HG02798 (cell line): ENCODE results near the gene NUB1.

Source experiments
- ATAC-seq: cut with Tn5 transposase; IDR thresholded peaks from one replicate; pipeline ENCODE4 v1.9.1; 2021; ENCODE audit warnings: mild to moderate bottlenecking; ENCODE audit not compliant: unreplicated experiment, poor library complexity

Gene NUB1

GRCh38 chr7:151342102-151342646 is 562 bp downstream of the NUB1 start:
- peak; percentile 47 for ATAC-seq

- ATAC-seq, result no peak
Observed at GRCh38 chr7:151342811-151343210, 1.2 kb downstream of the NUB1 start.

GRCh38 chr7:151343516-151343915 is 1.9 kb downstream of the NUB1 start:
- ATAC-seq, result no peak

- ATAC-seq, result no peak
Observed at GRCh38 chr7:151345576-151346469, 4.2 kb downstream of the NUB1 start.

DNA sequence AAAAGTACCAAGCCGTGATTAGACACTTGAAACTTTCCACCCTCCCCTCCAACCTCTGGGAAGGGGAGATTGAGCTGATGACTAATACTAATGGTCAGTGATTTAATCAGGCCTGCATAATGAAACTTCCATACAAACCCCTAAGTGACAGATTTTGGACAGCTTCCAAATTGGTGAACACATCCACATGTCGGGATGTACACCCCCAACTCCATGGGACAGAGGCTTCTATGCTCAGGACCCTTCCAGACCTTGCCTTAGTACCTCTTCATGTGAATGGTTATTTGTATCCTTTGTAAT is 4.8 kb downstream of the NUB1 start:
- ATAC-seq, result no peak

DNA sequence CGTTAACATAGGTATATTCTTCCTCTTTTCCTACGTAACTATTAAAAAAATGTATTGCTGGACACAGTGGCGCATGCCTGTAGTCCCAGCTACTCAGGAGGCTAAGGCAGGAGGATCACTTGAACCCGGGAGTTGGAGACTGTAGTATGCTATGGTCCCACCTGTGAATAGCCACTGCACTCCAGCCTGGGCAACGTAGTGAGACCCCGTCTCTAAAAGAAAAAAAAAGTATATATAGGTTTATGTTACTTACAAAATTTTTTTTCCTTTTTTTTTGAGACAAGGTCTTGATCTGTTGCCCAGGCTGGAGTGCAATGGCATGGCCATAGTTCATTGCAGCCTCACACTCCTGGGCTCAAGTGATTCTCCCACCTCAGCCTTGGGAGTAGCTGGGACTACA is 5.6 kb downstream of the NUB1 start:
- no peak for ATAC-seq

GRCh38 chr7:151348970-151349369 is 7.4 kb downstream of the NUB1 start:
- ATAC-seq, result no peak

DNA sequence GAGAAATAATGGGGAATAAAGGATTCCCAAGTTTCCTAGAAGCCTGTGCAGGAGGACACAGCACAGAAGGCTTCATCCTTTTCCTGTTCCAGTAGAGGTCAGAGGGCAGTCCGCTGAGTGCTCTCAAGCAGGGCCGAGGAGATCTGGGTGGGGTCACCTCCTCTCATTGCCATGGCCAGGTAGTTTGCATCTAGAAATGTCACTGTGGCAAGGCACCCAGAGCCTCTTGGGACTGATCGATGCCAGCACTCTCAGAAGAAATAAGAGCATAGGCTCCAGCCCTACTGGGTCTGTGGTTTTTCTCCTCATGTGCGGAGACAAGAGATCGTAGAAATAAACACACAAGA is 7.9 kb downstream of the NUB1 start:
- peak; percentile 43 for ATAC-seq

GRCh38 chr7:151351027-151351426 is 9.4 kb downstream of the NUB1 start:
- no peak for ATAC-seq

- ATAC-seq, result no peak
Observed at GRCh38 chr7:151351967-151352366, 10.4 kb downstream of the NUB1 start.

- ATAC-seq, result no peak
Observed at GRCh38 chr7:151352512-151352911, 10.9 kb downstream of the NUB1 start.

GRCh38 chr7:151361193-151361959 is 19.8 kb downstream of the NUB1 start:
- ATAC-seq, result no peak

GRCh38 chr7:151363182-151363581 is 21.6 kb downstream of the NUB1 start:
- no peak for ATAC-seq

- ATAC-seq, result no peak
Observed at GRCh38 chr7:151366166-151366879, 24.7 kb downstream of the NUB1 start.

GRCh38 chr7:151366880-151367222 is 25.2 kb downstream of the NUB1 start:
- no peak for ATAC-seq

DNA sequence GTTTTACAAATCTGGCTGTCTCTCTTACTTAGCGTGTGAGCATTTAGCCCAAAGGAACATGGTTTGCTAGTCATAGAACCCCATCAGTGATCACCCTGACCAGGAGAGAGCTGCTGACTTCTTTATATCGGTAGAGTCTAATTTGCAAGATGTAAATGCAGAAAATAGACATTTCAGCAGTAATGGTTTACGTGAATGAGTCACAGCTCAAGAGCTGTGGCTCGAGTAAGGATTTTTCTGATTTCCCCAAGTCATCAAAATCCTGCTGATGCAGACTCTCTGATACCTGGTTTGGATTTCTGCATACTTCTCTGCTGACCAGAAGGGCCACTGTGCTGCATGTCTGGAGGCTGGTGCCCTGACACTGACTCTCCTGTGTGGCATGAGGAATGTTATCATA is 25.7 kb downstream of the NUB1 start:
- ATAC-seq, result no peak

- ATAC-seq, result peak; percentile 98
Observed at GRCh38 chr7:151368136-151368571, 26.5 kb downstream of the NUB1 start.

- no peak for ATAC-seq
Observed at GRCh38 chr7:151371266-151371665, 29.7 kb downstream of the NUB1 start.

- no peak for ATAC-seq
Observed at GRCh38 chr7:151372612-151373265, 31.1 kb downstream of the NUB1 start.

- no peak for ATAC-seq
Observed at GRCh38 chr7:151373599-151373998, 32.0 kb downstream of the NUB1 start.
